Left ventricle myocardium superior (tissue), 1 donor: Measurements from ENCODE around the gene ID1. TPM values are rescaled to one million over a fixed set of nuclear protein-coding genes. Genes with fewer than 3 reads are reported as not detected.

Source experiments
- microRNA-seq: library from miRNA; unstranded; fragments of <30 nt; microRNA quantifications from one replicate; pipeline ENCODE4 v1.2.0, GENCODE V29; 2020; ENCODE audit warnings: borderline number of aligned reads
- total RNA-seq: library from RNA; stranded (reverse); fragmentation: NEBNext Ultra II Directional; extraction: Animal tissue kit (Norgen Biotek cat#: 25700); gene quantifications from one replicate; pipeline ENCODE4 v1.2.1, GENCODE V29; 2021
- donor health status: DM: no; HTN: yes; CAD: no; lungs with severe emphysema.

Gene ID1
- total RNA-seq, 1 donor from 2014 or later: 99.2 TPM

Small RNA genes lying within 50 kb of the gene (microRNA-seq; reads per million reads assigned to microRNA genes)
- gene MIR3193: not detected

Other genes starting within 250 kb of the ID1 start
- gene DEFB118, start 236.7 kb upstream of the ID1 start, total RNA-seq: not detected
- gene DEFB119, start 214.7 kb upstream of the ID1 start, total RNA-seq: not detected
- gene DEFB121, start 199.1 kb upstream of the ID1 start, total RNA-seq: not detected
- not detected for gene DEFB123, start 164.7 kb upstream of the ID1 start, total RNA-seq
- gene DEFB124, start 130.2 kb upstream of the ID1 start, total RNA-seq: not detected
- 2.0 TPM for gene REM1, start 130.0 kb upstream of the ID1 start, total RNA-seq
- gene HM13, start 90.8 kb upstream of the ID1 start, total RNA-seq: 39.2 TPM
- gene COX4I2, start 32.6 kb downstream of the ID1 start, total RNA-seq: 10.1 TPM
- gene BCL2L1, start 117.6 kb downstream of the ID1 start, total RNA-seq: 54.8 TPM
- gene TPX2, start 134.0 kb downstream of the ID1 start, total RNA-seq: 0.72 TPM
- gene MYLK2, start 214.1 kb downstream of the ID1 start, total RNA-seq: 0.10 TPM
- 1.3 TPM for gene FOXS1, start 240.3 kb downstream of the ID1 start, total RNA-seq